ENCODE data around the gene CDH4. TPM values are rescaled to one million over a fixed set of nuclear protein-coding genes. Genes with fewer than 3 reads are reported as not detected.

Gene CDH4
- total RNA-seq, 6 donors from 2014 or later = 0.20 to 1.0 (median 0.40) TPM; not detected in 1

GRCh38 chr20:61557621-61558020 is 305.6 kb downstream of the CDH4 start:
- Histone ChIP-seq H3K27ac (no peak overlapping the region), H3K27me3 (no peaks in the 10 kb centered on the region), H3K9me3 (peaks cover 0 to 3% (median 0%) of the 10 kb centered on the region in 4 donors), H3K36me3 (no peaks in the 10 kb centered on the region), H3K4me1 (peaks cover 0 to 2% (median 0%) of the 10 kb centered on the region in 4 donors), H3K4me3 (no peak overlapping the region)
- 88 to 91% methylated on average over 17 of the region's 17 CpGs for WGBS, 2 donors
- ATAC-seq (ENCODE audit: low FRiP score in 2 of 2) = no peak
- TF ChIP-seq EP300 (IDR thresholded peaks at IDR 0.05) (no peak), POLR2AphosphoS5 (IDR thresholded peaks at IDR 0.05) (no peak), POLR2A (IDR thresholded peaks at IDR 0.05) (no peak), CTCF (IDR thresholded peaks at IDR 0.05) (no peak)
- DNase-seq = no peak

- no peak overlapping the region for H3K27ac ChIP-seq
- no peak for ATAC-seq (ENCODE audit: low FRiP score in 2 of 2)
- WGBS, 2 donors = 70 to 75% methylated on average over 8 to 10 of the region's 10 CpGs
- H3K9me3 ChIP-seq = peaks cover 0 to 3% (median 0%) of the 10 kb centered on the region in 4 donors
- no peak overlapping the region for H3K4me3 ChIP-seq
- TF ChIP-seq CTCF (IDR thresholded peaks at IDR 0.05) (no peak), POLR2AphosphoS5 (IDR thresholded peaks at IDR 0.05) (no peak)
- peaks cover 0 to 6% (median 0%) of the 10 kb centered on the region in 4 donors for H3K4me1 ChIP-seq
- DNase-seq = no peak
- H3K36me3 ChIP-seq = no peaks in the 10 kb centered on the region
- H3K27me3 ChIP-seq = no peaks in the 10 kb centered on the region
These were observed 306.7 kb downstream of the CDH4 start for GRCh38 chr20:61558726-61559125.

GRCh38 chr20:61559706-61560315 is 307.8 kb downstream of the CDH4 start:
- Histone ChIP-seq H3K27ac (no peak overlapping the region), H3K36me3 (no peaks in the 10 kb centered on the region), H3K27me3 (no peaks in the 10 kb centered on the region), H3K4me1 (peaks cover 0 to 6% (median 0%) of the 10 kb centered on the region in 4 donors), H3K4me3 (no peak overlapping the region), H3K9me3 (peaks cover 0 to 3% (median 0%) of the 10 kb centered on the region in 4 donors)
- WGBS, 2 donors = 63 to 65% methylated on average over 19 of the region's 19 CpGs
- TF ChIP-seq CTCF (IDR thresholded peaks at IDR 0.05) (no peak), EP300 (IDR thresholded peaks at IDR 0.05) (no peak), POLR2AphosphoS5 (IDR thresholded peaks at IDR 0.05) (no peak), POLR2A (IDR thresholded peaks at IDR 0.05) (no peak)
- DNase-seq = no peak
- no peak for ATAC-seq (ENCODE audit: low FRiP score in 2 of 2)

GRCh38 chr20:61560361-61560853 is 308.3 kb downstream of the CDH4 start:
- Histone ChIP-seq H3K27ac (no peak overlapping the region), H3K9me3 (peaks cover 0 to 3% (median 0%) of the 10 kb centered on the region in 4 donors), H3K27me3 (no peaks in the 10 kb centered on the region), H3K4me3 (no peak overlapping the region), H3K36me3 (no peaks in the 10 kb centered on the region), H3K4me1 (peaks cover 0 to 6% (median 0%) of the 10 kb centered on the region in 4 donors)
- WGBS, 2 donors = 69 to 72% methylated on average over 6 to 15 of the region's 15 CpGs
- no peak for ATAC-seq (ENCODE audit: low FRiP score in 2 of 2)
- peak in 1 of 2 donors; percentile 49 for DNase-seq
- TF ChIP-seq CTCF (IDR thresholded peaks at IDR 0.05) = peak in 2 of 6 experiments; percentile 13 to 21
- no peak for TF ChIP-seq EP300 (IDR thresholded peaks at IDR 0.05)

Measured in upper lobe of left lung (tissue), 6 donors.